GM18907 (cell line): ENCODE measurements around the gene ACAD9.

ENCODE experiments used
- ATAC-seq: cut with Tn5 transposase; IDR thresholded peaks from one replicate; pipeline ENCODE4 v1.9.1; 2021; ENCODE audit warnings: mild to moderate bottlenecking, moderate library complexity; ENCODE audit not compliant: unreplicated experiment

The ACAD9 gene

DNA sequence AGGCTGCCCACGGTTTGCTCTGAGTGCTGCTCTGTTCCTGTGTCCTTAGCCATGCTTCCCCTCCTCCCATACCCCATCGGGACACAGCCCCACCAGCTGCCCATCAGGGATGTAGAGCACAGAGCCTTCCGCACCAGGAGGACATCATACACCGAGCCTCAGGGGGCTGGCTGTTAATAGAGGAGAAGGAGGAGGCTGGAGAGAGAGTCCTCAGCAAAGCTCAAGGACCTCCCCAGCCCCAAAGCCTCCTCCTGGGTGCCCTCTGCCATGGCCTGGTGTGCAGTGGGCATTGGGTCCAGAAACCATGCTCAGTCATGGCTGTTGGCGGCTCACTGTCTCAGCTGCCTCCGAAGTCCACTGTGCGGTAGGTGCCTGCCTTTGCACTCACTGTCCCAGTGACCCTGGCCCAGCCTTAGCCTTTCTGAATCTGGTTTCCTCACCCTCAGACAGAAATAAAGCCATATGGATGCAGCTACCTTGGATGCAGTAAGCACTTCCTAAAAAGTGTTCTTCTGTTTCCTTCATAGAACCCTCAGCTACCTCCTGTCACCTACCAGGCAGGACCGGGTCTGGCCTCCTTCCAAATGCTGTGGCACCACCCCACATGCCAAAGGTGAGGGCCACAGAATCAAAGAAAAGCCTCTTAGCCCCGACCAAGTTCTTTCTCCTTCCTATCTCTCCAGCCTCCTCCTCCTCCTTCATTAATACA lies 53.9 kb downstream of the ACAD9 start:
- no peak for ATAC-seq

DNA sequence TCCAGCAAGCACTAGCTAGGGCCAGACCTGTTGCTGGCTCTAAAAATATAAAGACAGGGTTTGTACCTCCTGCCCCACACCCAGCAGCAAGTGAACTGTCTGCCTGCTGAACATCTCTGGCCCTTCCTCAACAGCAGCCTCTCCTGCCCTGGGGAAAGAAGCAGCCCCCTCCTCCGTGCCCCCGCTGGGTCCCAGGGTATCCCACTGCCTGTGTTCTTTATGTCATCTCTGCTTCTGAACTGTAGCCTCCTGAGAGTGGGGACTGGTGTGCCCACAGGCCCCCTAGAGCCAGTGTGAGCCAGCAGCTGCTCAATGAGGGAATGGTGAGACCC lies 54.5 kb downstream of the ACAD9 start:
- no peak for ATAC-seq

DNA sequence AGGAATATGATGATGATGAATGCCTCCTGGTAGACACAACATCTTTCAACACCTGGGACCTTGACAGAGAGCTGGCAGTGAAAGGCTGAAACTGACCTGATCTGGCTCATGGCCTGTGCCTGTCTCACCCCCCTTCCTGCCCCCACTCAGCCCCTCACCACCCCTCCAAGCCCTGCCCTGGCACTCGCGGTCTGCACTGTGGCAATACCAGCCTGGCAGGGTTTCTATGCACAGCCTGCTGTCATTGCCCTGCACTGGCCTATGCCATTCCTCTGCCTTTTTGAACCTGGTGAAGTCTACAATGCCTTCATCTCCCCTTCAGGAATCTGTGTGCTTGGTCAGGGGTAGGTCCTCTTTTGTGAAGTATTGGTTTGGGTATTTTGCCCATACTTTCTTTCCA lies 56.5 kb downstream of the ACAD9 start:
- ATAC-seq, result no peak

DNA sequence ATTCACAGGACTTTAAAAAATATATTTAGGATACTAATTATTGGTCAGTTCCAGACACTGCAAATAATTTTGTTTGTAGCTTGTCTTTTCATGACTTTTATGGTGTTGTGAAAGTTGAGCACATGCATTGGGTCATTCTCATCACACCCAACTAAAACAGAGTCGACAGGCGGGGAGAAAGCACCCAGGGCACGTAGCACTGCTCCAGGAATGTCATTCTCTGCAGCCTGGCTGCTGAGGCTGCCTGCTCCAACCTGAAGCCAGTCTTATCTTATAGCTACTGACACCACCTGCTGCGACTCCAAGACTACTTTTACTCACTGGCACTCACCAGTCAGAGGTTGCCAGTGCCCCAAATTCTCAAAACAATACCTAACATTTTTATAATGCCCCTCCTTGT lies 56.9 kb downstream of the ACAD9 start:
- no peak for ATAC-seq

DNA sequence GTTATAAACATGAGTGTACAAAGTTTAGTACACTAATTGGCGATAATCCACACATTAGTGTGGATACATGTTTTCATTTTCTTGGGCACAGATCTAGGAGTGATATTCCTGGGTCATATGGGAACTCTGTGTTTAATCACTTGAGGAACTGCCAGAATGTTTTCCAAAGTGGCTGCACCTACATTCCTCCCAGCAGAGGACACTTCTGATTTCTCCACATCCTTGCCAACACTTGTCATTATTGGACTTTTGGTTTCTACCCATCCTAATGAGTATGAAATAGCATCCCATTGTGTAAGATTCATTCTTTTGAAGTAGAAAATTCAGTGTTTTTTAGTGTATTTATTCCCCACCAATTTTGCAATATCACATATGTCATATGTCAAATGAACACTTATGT lies 60.8 kb downstream of the ACAD9 start:
- no peak for ATAC-seq

DNA sequence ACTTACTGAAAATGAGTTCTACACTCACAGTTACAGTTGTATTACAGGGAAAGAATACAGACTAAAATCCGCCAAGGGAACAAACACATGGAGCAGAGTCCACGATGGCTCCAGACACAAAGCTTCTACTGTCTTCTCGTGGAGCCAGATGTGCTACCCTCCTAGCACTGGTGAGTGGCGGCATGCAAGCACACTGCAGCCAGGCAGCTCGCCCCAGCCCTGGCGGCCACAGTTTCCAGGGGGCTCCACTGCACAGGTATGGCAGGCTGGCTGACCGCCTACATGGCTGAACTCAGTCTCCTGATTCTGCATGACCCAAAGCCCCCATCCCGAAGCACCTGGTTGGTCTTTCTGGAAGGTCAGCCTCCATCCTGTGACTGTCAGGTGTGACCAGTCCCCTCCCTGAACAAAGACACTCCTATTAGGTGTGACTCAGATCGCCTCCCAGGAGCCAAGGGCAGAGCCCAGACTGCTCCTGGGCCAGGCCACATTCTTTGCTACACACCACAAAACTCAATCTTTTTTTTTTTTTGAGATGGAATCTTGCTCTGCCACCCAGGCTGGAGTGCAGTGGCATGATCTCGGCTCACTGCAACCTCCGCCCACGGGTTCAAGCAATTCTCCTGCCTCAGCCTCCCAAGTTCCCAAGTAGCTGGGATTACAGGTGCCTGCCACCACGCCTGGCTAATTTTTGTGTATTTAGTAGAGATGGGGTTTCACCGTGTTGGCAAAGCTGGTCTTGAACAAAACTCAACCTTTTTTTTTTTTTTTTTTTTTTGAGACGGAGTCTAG lies 62.9 kb downstream of the ACAD9 start:
- no peak for ATAC-seq

DNA sequence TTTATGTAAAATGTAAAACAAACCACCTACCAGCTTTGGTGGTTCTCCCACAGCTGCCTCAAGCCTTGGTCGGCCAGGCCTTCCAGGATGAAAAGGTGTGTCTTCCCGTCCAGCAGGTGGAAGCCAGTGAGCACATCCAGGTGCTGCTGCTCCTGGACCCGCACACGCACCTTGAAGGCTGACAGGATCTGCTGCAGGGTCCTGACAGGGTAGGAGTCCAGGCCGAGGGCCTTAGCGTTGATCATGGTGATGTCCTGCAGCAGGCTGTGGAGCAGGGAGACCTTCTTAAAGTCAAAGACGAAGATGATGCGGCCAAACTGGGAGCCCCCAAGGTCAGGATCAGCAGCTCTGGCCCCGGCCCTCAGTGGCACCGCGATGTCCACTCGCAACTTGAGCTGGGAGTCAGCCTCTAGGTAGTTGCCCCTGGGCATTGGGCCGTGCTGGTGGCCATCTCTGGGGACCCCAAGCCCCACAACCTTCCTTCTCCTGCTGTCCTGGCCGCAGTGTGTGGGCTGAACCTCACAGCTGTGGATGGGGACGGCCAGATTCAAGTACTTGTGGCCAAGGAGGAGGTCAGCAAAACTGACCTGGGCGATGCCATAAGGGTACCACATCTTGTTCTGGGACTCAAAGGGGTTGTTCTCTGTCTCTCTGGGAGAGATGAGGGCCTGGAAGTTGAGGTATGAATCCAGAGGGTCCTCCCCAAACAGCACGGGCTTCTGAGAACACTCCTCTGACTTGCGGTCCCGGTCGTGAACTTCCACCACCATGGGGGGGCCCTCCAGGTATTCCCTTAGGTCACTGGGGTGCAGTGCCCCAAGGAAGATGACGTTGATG lies 65.8 kb downstream of the ACAD9 start:
- no peak for ATAC-seq

DNA sequence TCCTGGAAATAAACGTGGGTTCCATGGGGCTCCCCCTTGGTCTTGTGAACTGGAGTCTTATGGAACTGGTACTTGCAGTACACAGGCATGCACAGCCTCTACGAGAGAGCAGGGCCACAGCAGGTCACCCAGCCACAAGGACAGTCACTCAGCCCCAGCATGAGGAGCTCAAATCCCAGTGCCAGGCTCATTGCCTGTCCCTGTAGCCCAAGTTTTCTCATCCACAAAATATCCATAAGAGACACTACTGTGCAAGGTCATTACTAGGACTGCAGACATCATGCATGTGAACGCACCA lies 66.4 kb downstream of the ACAD9 start:
- no peak for ATAC-seq

DNA sequence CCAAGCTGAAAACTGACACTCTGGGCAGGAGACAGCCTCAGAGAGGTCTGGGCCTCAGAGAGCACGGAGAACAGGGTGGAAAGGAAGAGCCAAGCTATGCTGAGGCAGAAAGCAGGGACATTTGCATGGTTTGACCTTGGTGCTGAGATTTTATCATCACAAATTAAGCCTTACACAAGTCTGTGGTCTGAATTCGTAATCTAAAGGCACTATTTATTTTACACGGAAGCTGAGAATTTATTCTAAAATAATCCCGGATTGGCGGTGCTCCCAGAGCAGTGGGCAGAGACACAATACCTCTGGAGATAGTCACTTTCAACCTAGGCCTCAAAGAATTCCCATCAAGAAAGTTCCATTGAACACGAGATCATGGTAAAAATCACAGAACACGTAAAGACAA lies 67.0 kb downstream of the ACAD9 start:
- ATAC-seq, result no peak

DNA sequence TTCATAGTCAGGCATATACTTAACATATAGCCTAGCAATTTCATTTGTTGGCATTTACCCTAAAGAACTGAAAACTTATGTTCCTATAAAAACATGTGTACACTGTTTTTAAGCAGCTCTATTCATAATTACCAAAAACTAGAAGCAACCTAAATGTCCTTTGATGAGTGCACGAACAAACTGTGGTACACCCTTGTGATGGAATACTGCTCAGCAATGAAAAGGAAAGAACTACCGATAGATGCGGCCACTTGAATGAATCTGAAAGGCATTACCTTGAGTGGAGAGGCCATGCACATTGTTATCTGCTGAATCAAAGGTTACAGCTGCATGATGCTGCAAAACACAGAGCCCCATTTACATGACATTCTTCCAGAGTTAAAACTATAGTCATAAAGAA lies 69.7 kb downstream of the ACAD9 start:
- no peak for ATAC-seq

DNA sequence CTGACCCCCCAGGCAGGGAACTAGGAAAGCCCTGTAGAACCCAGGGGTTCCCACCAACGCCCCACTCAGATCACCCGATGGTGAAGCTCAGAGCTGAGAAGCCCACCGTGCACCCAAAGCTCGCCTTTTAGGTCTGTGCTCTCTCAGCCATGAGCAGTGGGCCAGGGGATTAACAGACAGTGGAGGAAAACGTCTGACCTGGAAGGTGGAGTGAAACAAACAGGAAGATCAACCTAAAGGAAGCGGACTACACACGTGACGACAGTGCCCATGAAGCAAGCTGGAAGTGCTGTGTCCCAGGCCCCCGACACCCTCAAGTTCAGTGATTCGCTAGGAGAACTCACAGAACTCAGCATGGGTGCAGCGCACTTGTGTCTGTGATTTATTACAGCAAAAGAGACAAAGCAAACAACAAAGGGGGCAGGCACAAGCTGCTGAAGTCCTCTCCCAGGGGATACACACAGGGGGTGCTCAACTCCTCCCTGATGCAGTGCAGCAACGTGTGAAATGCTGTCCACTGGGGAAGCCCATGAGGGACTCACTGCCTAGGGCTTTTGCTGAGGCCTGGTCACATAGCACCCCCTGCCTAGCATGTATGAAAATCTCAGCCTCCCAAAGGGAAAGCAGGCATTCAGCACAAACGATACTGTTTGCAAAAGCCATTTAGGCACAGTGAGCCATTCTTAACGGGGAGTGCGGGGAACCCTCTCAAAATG lies 71.0 kb downstream of the ACAD9 start:
- ATAC-seq, result no peak

DNA sequence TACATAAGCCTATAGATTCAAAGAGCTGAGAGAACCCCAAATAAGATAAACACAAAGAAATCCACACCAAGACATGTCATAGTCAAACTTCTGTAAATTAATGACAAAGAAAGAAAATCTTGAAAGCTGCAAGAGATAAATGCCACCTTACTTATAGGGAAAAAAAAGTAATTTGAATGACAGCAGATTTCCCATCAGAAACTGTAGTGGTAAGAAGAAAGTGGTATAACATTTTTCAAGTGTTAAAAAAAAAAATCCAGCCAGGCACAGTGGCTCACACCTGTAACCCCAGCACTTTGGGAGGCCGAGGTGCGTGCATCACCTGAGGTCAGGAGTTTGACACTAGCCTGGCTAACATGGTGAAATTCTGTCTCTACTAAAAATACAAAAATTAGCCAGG lies 77.0 kb downstream of the ACAD9 start:
- ATAC-seq, result no peak
